Measurements from ENCODE around the gene SEMA4C.

DNA sequence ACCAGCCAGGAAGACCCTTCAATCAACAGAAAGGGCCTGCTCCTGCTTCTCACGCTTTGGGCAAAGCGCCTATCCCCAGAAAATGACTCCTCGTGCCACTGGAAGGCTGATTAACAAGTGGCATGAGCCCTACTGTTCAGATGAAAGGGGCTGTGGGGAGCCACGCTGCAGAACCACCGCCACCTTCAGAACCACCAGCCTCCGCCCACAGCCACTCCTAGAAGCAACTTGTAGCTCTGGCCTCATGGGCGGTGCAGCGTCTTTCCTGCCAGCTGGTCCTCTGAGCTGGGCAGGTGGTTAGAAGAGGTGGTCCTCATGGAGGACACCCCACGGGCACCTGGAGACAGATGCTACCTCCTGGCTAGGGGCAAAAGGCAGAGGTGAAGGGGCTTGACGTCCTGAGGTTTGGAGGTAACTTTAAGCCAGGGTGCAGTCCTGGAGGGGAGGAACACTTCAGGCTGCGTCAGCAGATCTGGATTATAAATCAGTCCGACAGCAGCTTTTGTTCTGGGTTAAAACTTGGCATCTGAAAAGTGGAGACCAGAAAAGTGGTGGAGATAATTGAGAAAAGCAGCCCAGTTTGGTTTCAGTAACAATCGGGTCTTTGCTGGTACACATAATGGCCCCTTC is 861 bp upstream of the SEMA4C start:
- TF ChIP-seq, protein P1, sequence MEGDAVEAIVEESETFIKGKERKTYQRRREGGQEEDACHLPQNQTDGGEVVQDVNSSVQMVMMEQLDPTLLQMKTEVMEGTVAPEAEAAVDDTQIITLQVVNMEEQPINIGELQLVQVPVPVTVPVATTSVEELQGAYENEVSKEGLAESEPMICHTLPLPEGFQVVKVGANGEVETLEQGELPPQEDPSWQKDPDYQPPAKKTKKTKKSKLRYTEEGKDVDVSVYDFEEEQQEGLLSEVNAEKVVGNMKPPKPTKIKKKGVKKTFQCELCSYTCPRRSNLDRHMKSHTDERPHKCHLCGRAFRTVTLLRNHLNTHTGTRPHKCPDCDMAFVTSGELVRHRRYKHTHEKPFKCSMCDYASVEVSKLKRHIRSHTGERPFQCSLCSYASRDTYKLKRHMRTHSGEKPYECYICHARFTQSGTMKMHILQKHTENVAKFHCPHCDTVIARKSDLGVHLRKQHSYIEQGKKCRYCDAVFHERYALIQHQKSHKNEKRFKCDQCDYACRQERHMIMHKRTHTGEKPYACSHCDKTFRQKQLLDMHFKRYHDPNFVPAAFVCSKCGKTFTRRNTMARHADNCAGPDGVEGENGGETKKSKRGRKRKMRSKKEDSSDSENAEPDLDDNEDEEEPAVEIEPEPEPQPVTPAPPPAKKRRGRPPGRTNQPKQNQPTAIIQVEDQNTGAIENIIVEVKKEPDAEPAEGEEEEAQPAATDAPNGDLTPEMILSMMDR (IDR thresholded peaks at IDR 0.05), result no peak
- no peak for TF ChIP-seq POLR2A (IDR thresholded peaks at IDR 0.05)

Measured in testis (tissue), 2 donors.